DOHH2 (cell line): ENCODE results near the gene ARHGDIA.

ENCODE experiments used
- CTCF ChIP-seq: fragments of 200-600 bp; sonication (generic); IDR thresholded peaks from one replicate; pipeline ENCODE4 v1.5.1; 2014; ENCODE audit warnings: antibody characterized with exemption, mild to moderate bottlenecking, low read depth, low read length; ENCODE audit not compliant: poor library complexity, severe bottlenecking
- EZH2phosphoT487 ChIP-seq: fragments of 200-600 bp; sonication (generic); IDR thresholded peaks from 2 replicates; pipeline ENCODE4 v1.6.1; 2017; ENCODE audit warnings: borderline replicate concordance, mild to moderate bottlenecking, antibody characterized with exemption, low read length, moderate library complexity, mixed read lengths

- no peak for TF ChIP-seq CTCF
- TF ChIP-seq EZH2phosphoT487: no peak
Measured at GRCh38 chr17:81918832-81919545, 47.9 kb upstream of the ARHGDIA start.
